NCI-H1436 treated with DMSO at 0.1 percent for 48 hours (cell line): ENCODE data around the gene ZSCAN32.

Source experiments
- DNase-seq: peaks from one replicate; lab custom pipeline; 2025; lab: John Stamatoyannopoulos, UW

The ZSCAN32 gene

DNA sequence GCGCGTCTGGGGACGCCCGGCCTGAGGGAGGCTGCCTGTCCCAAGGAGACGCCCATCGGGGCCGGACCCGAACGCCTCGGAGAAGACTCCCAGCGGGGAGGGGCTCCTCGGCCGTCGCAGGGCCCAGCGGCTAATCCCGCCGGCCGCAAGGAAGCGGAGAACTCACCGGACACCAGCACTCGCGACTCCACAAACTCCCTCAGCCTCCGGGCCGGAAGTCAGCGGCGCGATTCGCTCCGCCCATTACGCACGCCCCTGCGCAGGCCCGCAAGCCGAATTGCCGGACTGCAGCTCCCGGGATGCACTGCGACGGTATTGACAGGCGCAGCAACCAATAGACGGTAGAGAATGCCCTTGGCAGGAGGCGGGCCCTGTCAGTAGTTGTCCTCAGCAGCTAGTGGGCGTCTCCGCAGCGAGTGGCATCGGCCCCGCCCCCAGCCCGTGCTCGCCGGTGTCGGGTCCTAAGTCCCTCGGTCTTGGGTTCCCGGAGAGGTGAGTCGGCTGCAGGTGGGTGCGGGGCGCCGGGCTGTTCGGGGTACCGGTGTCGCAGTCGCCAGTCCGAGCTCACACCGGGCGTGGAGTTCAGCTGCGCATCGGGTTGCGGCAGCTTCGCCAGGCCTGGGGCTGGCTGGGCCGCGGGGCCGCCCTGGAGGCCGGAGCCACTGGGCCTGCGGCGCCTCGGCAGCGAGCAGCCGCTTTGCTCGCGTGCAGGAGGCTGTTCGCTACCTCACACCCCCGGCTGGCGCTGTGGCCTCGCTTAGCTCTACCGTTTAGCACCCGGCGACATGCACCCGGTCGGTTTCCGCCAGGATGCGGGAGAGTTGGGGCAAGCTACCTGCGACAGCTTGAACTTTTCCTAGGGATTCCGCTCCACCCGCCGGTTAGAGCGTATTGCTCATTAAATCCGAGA lies at the start of gene ZSCAN32, which contains the start of gene ZNF174:
Gene ZSCAN32 (minus strand): TSS at position 226 of the 910 bp plus-strand sequence. CDS start 3,447 bp downstream, outside the sequence.
Gene ZNF174 (plus strand): TSS at position 437 of the 910 bp plus-strand sequence. CDS start 790 bp downstream, outside the sequence.
- DNase-seq, result peak; percentile 95

GRCh38 chr16:3444032-3444388 lies 43.2 kb upstream of the ZSCAN32 start:
- DNase-seq, result no peak

DNA sequence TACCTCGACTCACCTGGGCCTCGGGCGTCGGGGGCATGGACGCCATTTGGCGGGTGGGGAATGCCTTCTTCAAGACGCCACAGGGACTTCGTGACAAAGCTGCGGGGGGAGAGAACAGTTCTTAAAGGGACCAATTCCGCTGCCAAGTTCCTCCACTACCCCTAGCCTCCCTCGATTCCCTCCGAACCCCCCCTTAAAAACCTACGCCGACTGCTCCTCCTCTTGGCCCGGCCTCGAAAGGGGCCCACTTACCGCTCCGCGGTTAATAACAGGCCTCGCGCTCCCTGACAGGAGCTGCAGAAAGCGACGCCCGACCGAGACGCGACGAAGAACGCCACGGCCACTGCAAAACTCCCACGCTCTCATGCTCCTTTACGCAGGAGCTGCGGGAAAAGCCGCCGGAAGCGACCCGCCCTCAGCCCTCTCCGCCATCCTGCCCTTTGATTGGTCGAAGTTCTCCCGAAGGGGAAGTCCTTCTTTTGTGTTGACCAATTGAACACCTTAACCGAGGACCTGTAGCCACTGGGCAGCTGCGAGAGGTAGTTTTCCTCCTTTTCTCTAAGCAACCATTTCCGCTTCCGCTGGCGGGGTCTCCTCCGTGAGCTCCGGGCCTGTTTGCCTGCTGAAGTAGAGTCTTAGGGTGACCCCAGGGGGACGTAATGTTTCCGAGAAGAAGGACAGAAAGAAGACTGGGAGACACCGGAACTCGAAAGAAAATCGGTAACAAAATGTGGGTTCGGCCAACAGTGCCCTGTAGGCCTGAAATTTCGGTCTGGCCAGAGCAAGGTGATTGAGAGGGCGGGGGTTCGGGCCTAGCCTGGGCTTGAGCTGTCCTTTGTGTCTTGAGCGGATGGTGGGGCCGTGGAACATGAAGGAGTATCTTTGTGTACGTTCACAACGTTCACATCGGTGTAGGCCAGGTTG lies 42.6 kb upstream of the ZSCAN32 start, which contains the start of the genes NAA60 and ZNF597:
Gene NAA60 (plus strand): TSS at position 573 of the 924 bp plus-strand sequence. CDS start 32,548 bp downstream, outside the sequence.
Gene ZNF597 (minus strand): TSS at position 397 of the 924 bp plus-strand sequence. CDS start 351 bp downstream, at position 46.
- DNase-seq, result peak; percentile 73

GRCh38 chr16:3439637-3440036 lies 38.8 kb upstream of the ZSCAN32 start:
- no peak for DNase-seq

DNA sequence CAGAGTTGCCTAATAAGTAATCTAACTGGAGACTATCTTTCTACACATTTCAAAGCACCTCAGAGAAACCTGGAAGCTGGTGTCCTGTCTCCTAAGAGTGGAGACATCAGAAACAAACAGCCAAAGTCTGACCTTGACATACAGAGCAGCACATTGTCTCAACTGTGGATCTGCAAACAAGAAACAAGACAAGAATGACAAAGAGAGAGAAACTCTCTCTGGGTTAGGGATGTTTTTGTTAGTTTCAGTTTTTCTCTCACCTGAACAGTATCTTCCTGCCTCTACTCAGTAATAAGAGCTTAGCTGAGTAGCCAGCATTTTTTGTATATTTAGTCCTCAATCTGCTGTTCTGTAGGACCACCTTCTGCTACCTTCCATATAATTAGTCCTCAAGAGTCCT lies 33.6 kb upstream of the ZSCAN32 start:
- no peak for DNase-seq

GRCh38 chr16:3431779-3432219 lies 31.0 kb upstream of the ZSCAN32 start:
- no peak for DNase-seq

- no peak for DNase-seq
Measured at GRCh38 chr16:3413730-3414379, 13.1 kb upstream of the ZSCAN32 start.

DNA sequence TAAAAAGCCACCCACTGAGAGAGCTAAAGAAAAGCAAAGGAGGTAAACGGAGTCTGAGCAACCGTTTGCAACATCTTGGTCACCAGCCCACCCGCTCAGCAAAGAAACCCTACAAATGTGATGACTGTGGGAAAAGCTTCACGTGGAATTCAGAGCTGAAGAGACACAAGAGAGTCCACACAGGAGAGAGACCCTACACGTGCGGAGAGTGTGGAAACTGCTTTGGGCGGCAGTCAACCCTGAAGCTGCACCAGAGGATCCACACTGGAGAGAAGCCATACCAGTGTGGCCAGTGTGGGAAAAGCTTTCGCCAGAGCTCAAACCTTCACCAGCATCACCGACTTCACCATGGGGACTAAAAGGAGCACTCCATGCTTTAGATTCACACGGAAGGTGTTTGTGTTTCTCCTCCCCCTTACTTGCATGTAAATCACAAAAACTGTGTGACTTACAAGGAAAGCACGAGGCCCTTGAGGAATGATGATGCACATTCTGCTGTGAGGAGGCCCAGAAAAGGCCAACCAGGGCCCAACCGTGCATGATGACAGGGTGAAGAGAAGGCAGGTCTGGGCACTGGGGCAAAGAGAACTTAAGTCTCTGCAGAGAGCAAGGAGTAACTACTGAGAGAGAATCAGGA lies 7.9 kb upstream of the ZSCAN32 start:
- no peak for DNase-seq

DNA sequence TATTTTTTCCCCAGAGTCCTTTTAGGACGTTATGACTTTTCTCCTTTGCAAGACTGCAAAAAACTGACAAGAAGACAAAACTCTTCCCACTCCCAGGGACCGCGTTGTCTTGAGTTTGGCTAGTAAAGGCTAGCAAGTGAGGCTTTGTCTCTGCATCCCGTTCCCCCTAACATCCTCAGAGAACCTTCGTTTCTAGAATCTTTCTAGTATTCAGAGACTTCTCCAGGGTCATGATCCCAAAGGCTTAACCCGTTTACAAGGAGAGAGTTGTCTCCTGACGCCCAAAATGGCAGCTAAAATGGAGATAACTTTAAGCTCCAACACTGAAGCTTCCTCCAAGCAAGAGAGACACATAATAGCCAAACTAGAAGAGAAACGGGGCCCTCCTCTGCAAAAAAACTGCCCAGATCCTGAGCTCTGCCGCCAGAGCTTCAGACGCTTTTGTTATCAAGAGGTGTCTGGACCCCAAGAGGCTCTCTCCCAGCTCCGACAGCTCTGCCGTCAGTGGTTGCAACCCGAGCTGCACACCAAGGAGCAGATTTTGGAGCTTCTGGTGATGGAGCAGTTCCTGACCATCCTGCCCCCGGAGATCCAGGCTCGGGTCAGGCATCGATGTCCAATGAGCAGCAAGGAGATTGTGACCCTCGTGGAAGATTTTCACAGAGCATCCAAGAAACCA lies 1.1 kb upstream of the ZSCAN32 start:
- no peak for DNase-seq

- no peak for DNase-seq
Measured at GRCh38 chr16:3400446-3400778, 392 bp downstream of the ZSCAN32 start.

DNA sequence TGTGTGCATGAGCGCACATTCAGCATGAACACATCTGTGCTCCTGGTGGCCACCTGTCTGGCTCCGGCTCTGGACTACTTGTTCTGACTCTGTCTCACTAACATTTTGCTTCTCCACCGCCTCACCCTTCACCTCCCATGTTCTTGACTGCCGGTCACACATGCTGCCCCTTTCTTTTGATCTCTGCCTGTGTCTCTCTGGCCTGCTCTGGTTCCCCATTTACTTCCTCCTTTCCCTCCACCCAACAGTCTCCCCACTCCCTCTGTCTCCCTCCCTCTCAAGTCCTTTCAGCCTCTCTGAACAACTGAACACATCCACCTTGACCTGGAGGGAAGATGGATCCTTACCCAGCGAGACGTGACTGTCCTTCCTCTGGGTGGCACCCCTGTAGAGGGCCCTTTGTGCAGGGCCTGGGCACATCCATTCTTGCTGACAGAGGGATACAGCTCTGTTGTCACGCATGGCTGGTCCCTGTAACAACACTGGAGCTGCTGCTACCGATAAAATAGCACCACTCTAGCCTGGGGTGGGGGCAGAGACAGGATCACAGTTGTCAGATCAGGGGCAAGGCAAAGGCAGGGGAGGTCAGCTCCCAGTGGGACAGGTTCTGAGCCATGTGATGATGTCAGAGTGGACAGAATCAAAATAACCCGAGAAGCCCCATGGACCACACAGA lies 11.0 kb downstream of the ZSCAN32 start:
- no peak for DNase-seq

DNA sequence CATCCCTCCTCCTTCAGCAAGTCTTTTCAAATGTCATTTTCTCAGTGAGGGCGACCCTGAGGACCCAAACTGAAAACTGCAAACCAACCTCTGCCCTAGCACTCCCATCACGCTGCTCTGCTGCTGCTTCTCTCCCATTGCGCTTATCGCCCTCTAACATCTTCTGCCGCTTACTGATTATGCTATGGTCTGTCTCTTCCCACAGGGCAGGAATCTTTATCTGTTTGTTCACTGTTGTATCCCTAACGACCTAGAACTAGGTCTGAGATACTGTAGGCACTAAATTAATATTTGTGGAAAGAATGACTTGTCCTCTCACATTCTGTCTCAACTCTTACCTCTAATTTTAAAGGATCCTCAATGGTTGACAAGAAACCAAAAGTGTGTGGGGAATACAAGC lies 12.5 kb downstream of the ZSCAN32 start:
- DNase-seq, result no peak

GRCh38 chr16:3383045-3383448 lies 17.8 kb downstream of the ZSCAN32 start:
- no peak for DNase-seq

- no peak for DNase-seq
Measured at GRCh38 chr16:3377917-3378316, 22.9 kb downstream of the ZSCAN32 start.

DNA sequence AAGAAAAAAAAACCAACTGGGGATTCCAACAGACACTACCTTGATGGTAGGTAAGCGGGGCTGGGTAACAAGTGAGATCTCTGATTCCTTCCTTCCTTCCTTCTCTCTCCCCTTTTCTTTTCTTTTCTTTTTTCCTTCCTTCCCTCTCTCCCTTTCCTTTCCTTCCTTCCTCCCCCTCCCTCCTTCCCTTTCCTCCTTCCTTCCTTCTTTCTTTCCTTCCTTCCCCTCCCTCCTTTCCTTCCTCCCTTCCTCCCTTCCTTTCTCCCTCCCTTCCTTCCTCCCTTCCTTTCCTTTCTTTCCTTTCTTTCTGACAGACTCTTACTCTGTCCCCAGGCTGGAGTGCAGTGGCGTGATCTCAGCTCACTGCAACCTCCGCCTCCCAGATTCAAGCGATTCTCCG lies 25.1 kb downstream of the ZSCAN32 start:
- no peak for DNase-seq

GRCh38 chr16:3369073-3369472 lies 31.7 kb downstream of the ZSCAN32 start:
- no peak for DNase-seq

DNA sequence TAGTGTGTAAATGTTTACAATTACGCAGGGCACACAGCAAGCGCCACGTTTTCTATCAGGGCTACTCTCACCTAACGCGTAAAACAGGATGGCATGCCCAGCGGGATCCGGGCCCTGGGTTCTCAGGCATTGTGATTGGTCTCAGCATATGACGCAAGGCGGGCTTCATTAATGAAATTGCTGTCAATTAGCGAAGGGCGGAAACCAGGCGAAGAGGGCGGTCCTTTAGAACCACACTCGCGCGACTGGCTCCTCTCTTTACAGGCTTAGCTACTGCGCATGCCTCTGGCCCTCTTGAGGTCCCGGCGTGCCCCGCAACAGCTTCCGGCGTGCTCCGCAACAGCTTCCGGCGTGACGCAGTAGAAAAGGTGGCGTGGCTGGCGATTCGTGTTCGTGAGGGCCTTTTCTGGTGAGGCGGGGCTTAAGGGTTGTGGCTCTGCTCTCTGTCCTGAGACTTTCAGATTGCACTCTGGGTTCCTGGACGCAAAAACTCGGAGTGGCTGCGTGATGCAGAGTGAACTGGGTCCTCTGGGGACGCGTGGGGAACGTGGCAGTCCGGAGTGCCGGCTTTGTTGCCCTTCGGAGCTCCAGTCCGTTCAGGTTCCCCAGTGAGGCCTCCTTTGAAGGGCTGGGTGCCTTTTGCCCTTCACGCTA lies 35.9 kb downstream of the ZSCAN32 start:
- DNase-seq, result peak; percentile 87

DNA sequence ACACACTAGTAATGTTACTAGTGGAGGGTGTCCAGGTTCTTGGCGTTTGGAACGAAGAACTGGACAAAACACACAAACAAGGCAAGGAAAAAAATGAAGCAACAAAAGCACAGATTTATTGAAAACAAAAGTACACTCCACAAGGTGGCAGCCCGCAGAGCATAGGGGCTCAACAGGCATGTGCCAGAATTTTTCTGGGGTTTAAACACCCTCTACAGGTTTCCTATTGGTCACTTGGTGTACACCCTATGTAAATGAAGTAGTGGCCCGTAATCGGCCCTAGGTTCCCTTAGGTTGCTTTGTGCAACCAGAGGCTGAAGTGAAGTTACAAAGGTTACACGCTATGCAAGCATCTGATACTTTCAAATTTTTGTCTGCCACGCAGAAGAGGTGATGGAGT lies 37.0 kb downstream of the ZSCAN32 start:
- no peak for DNase-seq

DNA sequence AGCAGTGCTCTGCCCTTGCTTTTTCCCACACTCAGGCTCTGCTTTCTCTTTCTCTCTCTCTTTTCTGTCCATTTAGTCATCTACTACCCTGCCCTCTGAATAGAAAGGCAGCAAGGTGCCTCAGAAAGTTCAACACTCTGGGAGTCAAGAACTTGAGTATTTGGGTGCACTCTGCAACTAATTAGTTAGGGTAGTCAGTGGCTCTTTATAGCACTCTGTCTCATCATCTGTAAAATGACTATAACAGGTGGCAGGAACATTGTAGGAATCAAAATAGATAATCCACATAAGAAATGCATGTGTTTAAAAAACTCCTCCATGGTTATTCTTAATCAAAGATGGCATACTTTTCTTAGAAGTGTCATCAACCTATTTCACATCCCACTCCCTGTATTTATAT lies 37.9 kb downstream of the ZSCAN32 start:
- no peak for DNase-seq

DNA sequence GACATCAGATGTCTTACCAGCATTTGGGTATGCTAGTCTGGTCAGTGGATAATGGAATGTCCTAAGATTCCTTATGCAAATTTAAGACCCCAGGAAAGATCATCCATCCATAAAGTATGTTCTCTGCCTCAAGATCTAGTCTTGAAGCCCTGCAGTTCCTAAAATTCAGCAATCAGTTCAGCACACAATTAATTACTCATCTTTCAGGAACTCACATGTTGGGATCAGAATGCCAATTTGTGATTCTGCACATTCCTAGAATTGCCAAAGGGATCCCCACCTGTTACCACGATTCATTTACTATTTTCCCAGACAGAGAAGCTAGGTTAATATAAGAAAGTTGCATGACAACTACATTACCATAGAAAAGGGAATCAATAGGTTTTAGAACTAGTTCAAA lies 41.9 kb downstream of the ZSCAN32 start:
- no peak for DNase-seq
